Smooth muscle cell (in vitro differentiated cells): ENCODE data around the gene DNAJC16. TPM values are rescaled to one million over a fixed set of nuclear protein-coding genes. Genes with fewer than 3 reads are reported as not detected.

Experiments used
- DNase-seq: peaks from one replicate; lab custom pipeline; 2025; ENCODE audit not compliant: unreplicated experiment; lab: John Stamatoyannopoulos, UW
- H2AFZ ChIP-seq: fragments of 200-600 bp; sonication (generic); 2 replicates; pipeline ENCODE4 v1.6.0; 2016; ENCODE audit warnings: antibody characterized with exemption, low read depth, mild to moderate bottlenecking
- H3F3A ChIP-seq: fragments of 200-600 bp; sonication (generic); 2 replicates; pipeline ENCODE4 v1.6.0; 2017; ENCODE audit warnings: antibody characterized with exemption, low read depth
- H3K27ac ChIP-seq: fragments of 200-600 bp; sonication (generic); 2 replicates; pipeline ENCODE4 v1.5.1; 2016; ENCODE audit warnings: low read depth, mild to moderate bottlenecking
- H3K27me3 ChIP-seq: fragments of 200-600 bp; sonication (generic); 2 replicates; pipeline ENCODE4 v1.6.1; 2016; ENCODE audit warnings: low read depth, mild to moderate bottlenecking
- H3K36me3 ChIP-seq: fragments of 200-600 bp; sonication (generic); 2 replicates; pipeline ENCODE4 v1.5.1; 2016; ENCODE audit warnings: low read depth
- H3K4me1 ChIP-seq: fragments of 200-600 bp; sonication (generic); 2 replicates; pipeline ENCODE4 v1.5.1; 2016; ENCODE audit warnings: low read depth
- H3K4me2 ChIP-seq: fragments of 200-600 bp; sonication (generic); 2 replicates; pipeline ENCODE4 v1.6.0; 2016; ENCODE audit warnings: mild to moderate bottlenecking
- H3K4me3 ChIP-seq: fragments of 200-600 bp; sonication (generic); 2 replicates; pipeline ENCODE4 v1.5.1; 2016; ENCODE audit warnings: mild to moderate bottlenecking
- H3K79me2 ChIP-seq: fragments of 200-600 bp; sonication (generic); 2 replicates; pipeline ENCODE4 v1.6.0; 2016; ENCODE audit warnings: low read depth, mild to moderate bottlenecking
- H3K9ac ChIP-seq: fragments of 200-600 bp; sonication (generic); 2 replicates; pipeline ENCODE4 v1.6.0; 2016; ENCODE audit warnings: low read depth
- H3K9me3 ChIP-seq: fragments of 200-600 bp; sonication (generic); replicated peaks from 2 replicates; pipeline ENCODE4 v1.5.1; 2016; ENCODE audit warnings: low read depth
- H4K20me1 ChIP-seq: fragments of 200-600 bp; sonication (generic); 2 replicates; pipeline ENCODE4 v1.6.0; 2016; ENCODE audit warnings: low read depth
- CTCF ChIP-seq: fragments of 200-600 bp; sonication (generic); IDR thresholded peaks from 2 replicates; pipeline ENCODE4 v1.5.1; 2017; ENCODE audit warnings: borderline replicate concordance, mild to moderate bottlenecking, antibody characterized with exemption; ENCODE audit not compliant: insufficient read depth, poor library complexity, severe bottlenecking
- WGBS: methylation state at CpG from one replicate; pipeline ENCODE4 v1.1.7; 2016; ENCODE audit warnings: low lambda C conversion rate; 5-methylcytosine and 5-hydroxymethylcytosine counted together
- polyA plus RNA-seq: library from polyadenylated mRNA; unstranded; fragments of >200 nt; fragmentation: Nextera tagmentation; extraction: Ambion mirVana; gene quantifications from 2 replicates; pipeline ENCODE4 v1.2.1, GENCODE V29; 2016
- total RNA-seq: library from RNA; depleted of rRNA; stranded (reverse); fragments of >200 nt; gene quantifications from 2 replicates; pipeline ENCODE4 v1.2.3, GENCODE V29; 2014

DNAJC16 gene
- total and polyA plus RNA-seq, 2 experiments from 2014 or later: 4.0 to 18.3 TPM

- no peaks in the 10 kb centered on the region for H3K9me3 ChIP-seq
- H3K4me2 ChIP-seq: no peak overlapping the region
- no peak overlapping the region for H3K27ac ChIP-seq
- no peaks in the 10 kb centered on the region for H3K36me3 ChIP-seq
- no peak overlapping the region for H2AFZ ChIP-seq
- peak; percentile 2 for DNase-seq
- H3F3A ChIP-seq: no peaks in the 10 kb centered on the region
- WGBS: 60% methylated on average over 17 of the region's 17 CpGs
- H3K4me1 ChIP-seq: no peaks in the 10 kb centered on the region
- H3K27me3 ChIP-seq: no peaks in the 10 kb centered on the region
- H4K20me1 ChIP-seq: no peaks in the 10 kb centered on the region
- no peak overlapping the region for H3K4me3 ChIP-seq
- H3K9ac ChIP-seq: no peak overlapping the region
- no peaks in the 10 kb centered on the region for H3K79me2 ChIP-seq
- TF ChIP-seq CTCF: peak; percentile 87
These were observed 25.2 kb upstream of the DNAJC16 start for GRCh38 chr1:15501208-15502032.

GRCh38 chr1:15504436-15504835 is 22.2 kb upstream of the DNAJC16 start:
- Histone ChIP-seq H3K4me2 (no peak overlapping the region), H3K4me3 (no peak overlapping the region), H3K9me3 (no peaks in the 10 kb centered on the region), H3K79me2 (no peaks in the 10 kb centered on the region), H3K27me3 (no peaks in the 10 kb centered on the region), H3F3A (no peaks in the 10 kb centered on the region), H3K36me3 (no peaks in the 10 kb centered on the region), H3K27ac (no peak overlapping the region), H3K4me1 (no peaks in the 10 kb centered on the region), H4K20me1 (no peaks in the 10 kb centered on the region), H2AFZ (no peak overlapping the region), H3K9ac (no peak overlapping the region)
- 98% methylated on average over 4 of the region's 4 CpGs for WGBS
- TF ChIP-seq CTCF: no peak
- no peak for DNase-seq

- no peaks in the 10 kb centered on the region for H3K27me3 ChIP-seq
- H3K79me2 ChIP-seq: no peaks in the 10 kb centered on the region
- H3K9me3 ChIP-seq: no peaks in the 10 kb centered on the region
- H3F3A ChIP-seq: no peaks in the 10 kb centered on the region
- H3K36me3 ChIP-seq: no peaks in the 10 kb centered on the region
- no peak overlapping the region for H3K4me2 ChIP-seq
- H4K20me1 ChIP-seq: no peaks in the 10 kb centered on the region
- H3K4me1 ChIP-seq: no peaks in the 10 kb centered on the region
- DNase-seq: no peak
- H3K4me3 ChIP-seq: no peak overlapping the region
- no peak overlapping the region for H3K9ac ChIP-seq
- no peak overlapping the region for H3K27ac ChIP-seq
- H2AFZ ChIP-seq: no peak overlapping the region
- 96% methylated on average over 17 of the region's 17 CpGs for WGBS
- no peak for TF ChIP-seq CTCF
These were observed 19.8 kb upstream of the DNAJC16 start for GRCh38 chr1:15506831-15507230.

- 84% methylated on average over 5 of the region's 5 CpGs for WGBS
- no peaks in the 10 kb centered on the region for H3K27me3 ChIP-seq
These were observed 19.4 kb upstream of the DNAJC16 start for GRCh38 chr1:15507278-15507677.

More at GRCh38 chr1:15507278-15507677, 19.4 kb upstream of the DNAJC16 start:
- no peak overlapping the region for H3K27ac ChIP-seq
- no peak overlapping the region for H3K9ac ChIP-seq
- H3K4me3 ChIP-seq: no peak overlapping the region
- no peaks in the 10 kb centered on the region for H3K36me3 ChIP-seq
- no peaks in the 10 kb centered on the region for H3K9me3 ChIP-seq
- DNase-seq: no peak
- H3K4me1 ChIP-seq: no peaks in the 10 kb centered on the region
- no peaks in the 10 kb centered on the region for H3F3A ChIP-seq
- no peak overlapping the region for H3K4me2 ChIP-seq
- H3K79me2 ChIP-seq: no peaks in the 10 kb centered on the region
- no peak overlapping the region for H2AFZ ChIP-seq
- no peak for TF ChIP-seq CTCF
- H4K20me1 ChIP-seq: no peaks in the 10 kb centered on the region
